HepG2 (cell line): Measurements from ENCODE around the gene ATG7. TPM values are rescaled to one million over a fixed set of nuclear protein-coding genes. Genes with fewer than 3 reads are reported as not detected.

Source experiments
- ATF7-NPFF ChIP-seq: sonication (generic); formaldehyde crosslinking; IDR thresholded peaks from 2 replicates; pipeline ENCODE4 v1.8.1; 2023; ENCODE audit warnings: mild to moderate bottlenecking, low read depth, missing genetic modification reagents, moderate library complexity
- CBX5 ChIP-seq: sonication (generic); formaldehyde crosslinking; IDR thresholded peaks from 2 replicates; pipeline ENCODE4 v1.4.0; 2020; ENCODE audit warnings: missing genetic modification reagents, borderline replicate concordance
- CSRNP1 ChIP-seq: sonication (generic); formaldehyde crosslinking; IDR thresholded peaks from 2 replicates; pipeline ENCODE4 v1.8.1; 2023; ENCODE audit warnings: mild to moderate bottlenecking, missing genetic modification reagents
- CTCF ChIP-seq: sonication (generic); formaldehyde crosslinking; IDR thresholded peaks from 2 replicates; pipeline ENCODE4 v1.5.0; 2020; ENCODE audit warnings: mild to moderate bottlenecking, missing genetic modification reagents, moderate library complexity
- ETS1 ChIP-seq: sonication (generic); formaldehyde crosslinking; IDR thresholded peaks from 2 replicates; pipeline ENCODE4 v1.4.0; 2020; ENCODE audit warnings: missing genetic modification reagents
- GMEB1 ChIP-seq: sonication (generic); formaldehyde crosslinking; IDR thresholded peaks from 2 replicates; pipeline ENCODE4 v1.5.1; 2020; ENCODE audit warnings: missing genetic modification reagents, mild to moderate bottlenecking, borderline replicate concordance
- HOXA3 ChIP-seq: sonication (generic); formaldehyde crosslinking; IDR thresholded peaks from 2 replicates; pipeline ENCODE4 v1.5.0; 2020; ENCODE audit warnings: missing genetic modification reagents
- MIER2 ChIP-seq: IDR thresholded peaks from 2 replicates; pipeline ENCODE4 v1.6.1; 2016; ENCODE audit warnings: missing biosample characterization, missing genetic modification reagents
- NAIF1 ChIP-seq: sonication (generic); formaldehyde crosslinking; IDR thresholded peaks from 2 replicates; pipeline ENCODE4 v1.5.0; 2020; ENCODE audit warnings: mild to moderate bottlenecking, missing genetic modification reagents, borderline replicate concordance
- YEATS2 ChIP-seq: sonication (generic); formaldehyde crosslinking; IDR thresholded peaks from 2 replicates; pipeline ENCODE4 v1.4.0; 2020; ENCODE audit warnings: missing genetic modification reagents, borderline replicate concordance
- ZFY ChIP-seq: sonication (generic); formaldehyde crosslinking; IDR thresholded peaks from 2 replicates; pipeline ENCODE4 v1.4.0; 2020; ENCODE audit warnings: missing genetic modification reagents
- ZNF513 ChIP-seq: sonication (generic); formaldehyde crosslinking; conservative IDR thresholded peaks from 2 replicates; pipeline ENCODE4 v1.5.0; 2020; ENCODE audit warnings: missing genetic modification reagents
- ZNF644 ChIP-seq: IDR thresholded peaks from 2 replicates; pipeline ENCODE4 v1.6.1; 2016; ENCODE audit warnings: low read depth
- ZNF672 ChIP-seq: sonication (generic); formaldehyde crosslinking; IDR thresholded peaks from 2 replicates; pipeline ENCODE4 v1.8.1; 2022; ENCODE audit warnings: missing genetic modification reagents
- ZNF737 ChIP-seq: sonication (generic); formaldehyde crosslinking; IDR thresholded peaks from 2 replicates; pipeline ENCODE4 v1.5.0; 2020; ENCODE audit warnings: missing genetic modification reagents, mild to moderate bottlenecking, borderline replicate concordance
- polyA plus RNA-seq, 8 experiments: library from polyadenylated mRNA; depleted of rRNA in 3 of 8; stranded (reverse) in 7 of 8; unstranded in 1 of 8; fragments of >200 nt; fragmentation: Illumina TruSeq in 4 of 8; extraction: Trizol in 4 of 8; gene quantifications; 2 replicates each; pipeline versions ENCODE4 v1.2.1 to v1.2.3, GENCODE V29; 2011 to 2016; ENCODE audit warnings: low read depth in 4 of 8, missing spikeins in 1 of 8, mixed read lengths in 1 of 8; ENCODE audit not compliant: insufficient read depth in 1 of 8
- total RNA-seq, 5 experiments: library from RNA; depleted of rRNA; stranded (reverse); fragments of >200 nt; fragmentation: Illumina TruSeq; extraction: Trizol; gene quantifications; 2 replicates each; pipeline ENCODE4 v1.2.3, GENCODE V29; 2016; ENCODE audit warnings: low read depth in 1 of 5

Gene ATG7
- total and polyA plus RNA-seq, 2 of the 13 experiments (the other 11 are each of a cell fraction or from before 2014, with no cell fraction given), result 7.8 to 22.1 TPM

- no peak for TF ChIP-seq NAIF1 (CRISPR knock-in tag)
- no peak for TF ChIP-seq GMEB1 (CRISPR knock-in tag)
- no peak for TF ChIP-seq HOXA3 (CRISPR knock-in tag)
- TF ChIP-seq ZFY (CRISPR knock-in tag), result no peak
- no peak for TF ChIP-seq YEATS2 (CRISPR knock-in tag)
- TF ChIP-seq MIER2, result no peak
- no peak for TF ChIP-seq ATF7-NPFF (CRISPR knock-in tag)
- TF ChIP-seq ZNF737, result no peak
- TF ChIP-seq CBX5 (CRISPR knock-in tag), result 0 out of 2 replicates have a peak, but pooled peaks have one; percentile 31
- no peak for TF ChIP-seq ZNF513 (CRISPR knock-in tag)
- TF ChIP-seq ZNF644 (CRISPR knock-in tag), result no peak
- TF ChIP-seq CTCF (CRISPR knock-in tag), result no peak
- no peak for TF ChIP-seq ZNF672 (CRISPR knock-in tag)
- no peak for TF ChIP-seq ETS1
- no peak for TF ChIP-seq CSRNP1 (CRISPR knock-in tag)
Observed at GRCh38 chr3:11593318-11594034, 321.3 kb downstream of the ATG7 start (continued).
